ENCODE measurements around the gene AJAP1. TPM values are rescaled to one million over a fixed set of nuclear protein-coding genes. Genes with fewer than 3 reads are reported as not detected.

AJAP1 gene
- polyA plus RNA-seq, 1 donor, result 0.92 TPM

- DNase-seq, result no peak
These were observed 87.5 kb downstream of the AJAP1 start for GRCh38 chr1:4741876-4742423.

GRCh38 chr1:4743978-4744750 is 89.8 kb downstream of the AJAP1 start:
- no peak for DNase-seq

GRCh38 chr1:4745560-4745959 is 91.2 kb downstream of the AJAP1 start:
- no peak for DNase-seq

- DNase-seq, result no peak
These were observed 95.0 kb downstream of the AJAP1 start for GRCh38 chr1:4749406-4749805.

- DNase-seq, result no peak
These were observed 95.8 kb downstream of the AJAP1 start for GRCh38 chr1:4750177-4750576.

GRCh38 chr1:4752059-4752458 is 97.7 kb downstream of the AJAP1 start:
- no peak for DNase-seq

- no peak for DNase-seq
These were observed 100.4 kb downstream of the AJAP1 start for GRCh38 chr1:4754816-4755215.

GRCh38 chr1:4755301-4755845 is 101.0 kb downstream of the AJAP1 start:
- DNase-seq, result no peak

- DNase-seq, result no peak
These were observed 101.6 kb downstream of the AJAP1 start for GRCh38 chr1:4755864-4756504.

GRCh38 chr1:4756851-4757580 is 102.6 kb downstream of the AJAP1 start:
- DNase-seq, result no peak

- DNase-seq, result no peak
These were observed 105.3 kb downstream of the AJAP1 start for GRCh38 chr1:4759671-4760070.

GRCh38 chr1:4760088-4760487 is 105.7 kb downstream of the AJAP1 start:
- DNase-seq, result no peak

- DNase-seq, result no peak
These were observed 106.9 kb downstream of the AJAP1 start for GRCh38 chr1:4761324-4761723.

- no peak for DNase-seq
These were observed 107.7 kb downstream of the AJAP1 start for GRCh38 chr1:4762146-4762545.

GRCh38 chr1:4767308-4767707 is 112.9 kb downstream of the AJAP1 start:
- no peak for DNase-seq

- DNase-seq, result no peak
These were observed 114.1 kb downstream of the AJAP1 start for GRCh38 chr1:4768553-4768952.

GRCh38 chr1:4769516-4770280 is 115.3 kb downstream of the AJAP1 start:
- no peak for DNase-seq

GRCh38 chr1:4770713-4771112 is 116.3 kb downstream of the AJAP1 start:
- DNase-seq, result no peak

GRCh38 chr1:4771267-4771666 is 116.9 kb downstream of the AJAP1 start:
- no peak for DNase-seq

- DNase-seq, result no peak
These were observed 117.3 kb downstream of the AJAP1 start for GRCh38 chr1:4771721-4772120.

- DNase-seq, result no peak
These were observed 118.0 kb downstream of the AJAP1 start for GRCh38 chr1:4772294-4773010.

GRCh38 chr1:4773226-4773625 is 118.8 kb downstream of the AJAP1 start:
- DNase-seq, result no peak
